DND-41 (cell line): ENCODE results near the gene YBX2.
A peak's percentile ranks its signal among the peaks of the same experiment; 100 is the strongest.

ENCODE experiments used
- ATAC-seq: fragments of 200-7000 bp; cut with Tn5 transposase; 3 replicates; pipeline ENCODE4 v1.9.1; 2021; ENCODE audit warnings: low read depth; ENCODE audit not compliant: insufficient read depth
- DNase-seq: peaks from one replicate; pipeline ENCODE4 v3.0.0-alpha.2; 2020
- H2AFZ ChIP-seq: 2 replicates; pipeline ENCODE4 v1.6.0; 2012; ENCODE audit warnings: low read depth, low read length
- H3K27ac ChIP-seq: 2 replicates; pipeline ENCODE4 v1.5.1; 2012; ENCODE audit warnings: low read length, inconsistent platforms
- H3K27me3 ChIP-seq: fragments of 200-600 bp; sonication (generic); 2 replicates; pipeline ENCODE4 v1.6.0; 2012; ENCODE audit warnings: low read length, mild to moderate bottlenecking, inconsistent platforms; ENCODE audit not compliant: insufficient read depth, poor library complexity
- H3K36me3 ChIP-seq: 2 replicates; pipeline ENCODE4 v1.5.1; 2012; ENCODE audit warnings: low read length, inconsistent platforms; ENCODE audit not compliant: insufficient read depth
- H3K4me1 ChIP-seq: 2 replicates; pipeline ENCODE4 v1.5.1; 2012; ENCODE audit warnings: mild to moderate bottlenecking, low read length; ENCODE audit not compliant: insufficient read depth
- H3K4me2 ChIP-seq: 2 replicates; pipeline ENCODE4 v1.6.0; 2012; ENCODE audit warnings: mild to moderate bottlenecking, moderate library complexity, low read length, inconsistent platforms; ENCODE audit not compliant: insufficient read depth
- H3K4me3 ChIP-seq, 2 experiments: fragments of 200-600 bp in 1 of 2; shearing (Covaris generic) in 1 of 2; 2 replicates each; pipeline ENCODE4 v1.5.1; 2012 to 2016; ENCODE audit warnings: inconsistent platforms in 2 of 2, low read length in 2 of 2, mild to moderate bottlenecking in 2 of 2, low read depth in 1 of 2, moderate library complexity in 1 of 2
- H3K79me2 ChIP-seq: 2 replicates; pipeline ENCODE4 v1.6.0; 2012; ENCODE audit warnings: low read length, inconsistent platforms; ENCODE audit not compliant: insufficient read depth
- H3K9ac ChIP-seq: 2 replicates; pipeline ENCODE4 v1.6.0; 2012; ENCODE audit warnings: low read depth, mild to moderate bottlenecking, inconsistent platforms, low read length, moderate library complexity
- H3K9me3 ChIP-seq: 2 replicates; pipeline ENCODE4 v1.5.1; 2012; ENCODE audit warnings: low read length, moderate library complexity, mild to moderate bottlenecking, inconsistent platforms; ENCODE audit not compliant: insufficient read depth, severe bottlenecking
- H4K20me1 ChIP-seq: 2 replicates; pipeline ENCODE4 v1.6.0; 2012; ENCODE audit warnings: low read length; ENCODE audit not compliant: insufficient read depth
- CTCF ChIP-seq: IDR thresholded peaks from 2 replicates; pipeline ENCODE4 v1.5.1; 2012; ENCODE audit warnings: borderline replicate concordance, low read length, moderate library complexity, mild to moderate bottlenecking; ENCODE audit not compliant: poor library complexity, severe bottlenecking; ENCODE audit errors: extremely low read depth
- EZH2 ChIP-seq: IDR thresholded peaks from 3 replicates; pipeline ENCODE4 v1.6.1; 2012; ENCODE audit warnings: borderline replicate concordance, low read depth, mild to moderate bottlenecking, moderate library complexity, low read length, inconsistent platforms; ENCODE audit not compliant: severe bottlenecking

YBX2 gene

GRCh38 chr17:7311110-7311705, 16.8 kb upstream of the YBX2 start:
- Histone ChIP-seq H3K4me3 (no peak overlapping the region), H3K27me3 (no peaks in the 10 kb centered on the region), H3K36me3 (peaks cover 62% of the 10 kb centered on the region), H3K79me2 (peaks cover 79% of the 10 kb centered on the region), H3K4me1 (peaks cover 73% of the 10 kb centered on the region), H3K9me3 (no peaks in the 10 kb centered on the region), H4K20me1 (peaks cover 63% of the 10 kb centered on the region), H3K27ac (no peak overlapping the region), H3K9ac (no peak overlapping the region), H2AFZ (no peak overlapping the region), H3K4me2 (peak overlapping the region; percentile 76; the same call in 1 of the 2 replicates)
- no peak for TF ChIP-seq CTCF
- no peak for TF ChIP-seq EZH2
- no peak for ATAC-seq
- no peak for DNase-seq

GRCh38 chr17:7309628-7310027, 15.2 kb upstream of the YBX2 start:
- peak overlapping the region; percentile 88 for H3K9ac ChIP-seq
- TF ChIP-seq CTCF (no peak), EZH2 (no peak)
- H3K79me2 ChIP-seq, result peaks cover 66% of the 10 kb centered on the region
- peaks cover 73% of the 10 kb centered on the region for H3K4me1 ChIP-seq
- H3K36me3 ChIP-seq, result peaks cover 55% of the 10 kb centered on the region
- peaks cover 61% of the 10 kb centered on the region for H4K20me1 ChIP-seq
- peak overlapping the region in 1 of 2 experiments; percentile 77; a peak in 3 of 4 replicates for H3K4me3 ChIP-seq
- H3K4me2 ChIP-seq, result peak overlapping the region; percentile 76
- H2AFZ ChIP-seq, result no peak overlapping the region
- no peaks in the 10 kb centered on the region for H3K27me3 ChIP-seq
- ATAC-seq (no peak), DNase-seq (no peak)
- H3K9me3 ChIP-seq, result no peaks in the 10 kb centered on the region
- peak overlapping the region; percentile 94; the same call in 1 of the 2 replicates for H3K27ac ChIP-seq

GRCh38 chr17:7308625-7309433, 14.4 kb upstream of the YBX2 start:
- no peak overlapping the region for H2AFZ ChIP-seq
- DNase-seq (peak; percentile 89), ATAC-seq (peak; percentile 25)
- peaks cover 58% of the 10 kb centered on the region for H3K79me2 ChIP-seq
- H3K27ac ChIP-seq, result peak overlapping the region; percentile 94
- TF ChIP-seq CTCF (no peak), EZH2 (no peak)
- H3K27me3 ChIP-seq, result no peaks in the 10 kb centered on the region
- peak overlapping the region; percentile 76 for H3K4me2 ChIP-seq
- H3K9ac ChIP-seq, result peak overlapping the region; percentile 88
- H3K4me1 ChIP-seq, result peaks cover 65% of the 10 kb centered on the region
- peaks cover 51% of the 10 kb centered on the region for H3K36me3 ChIP-seq
- peaks cover 53% of the 10 kb centered on the region for H4K20me1 ChIP-seq
- H3K9me3 ChIP-seq, result no peaks in the 10 kb centered on the region
- H3K4me3 ChIP-seq, result peak overlapping the region; percentile 77 to 84
